H9 (cell line): Measurements from ENCODE around the gene EHBP1L1. TPM values are rescaled to one million over a fixed set of nuclear protein-coding genes. Genes with fewer than 3 reads are reported as not detected.

Experiments
- DNase-seq: peaks from one replicate; pipeline ENCODE4 v3.0.0-alpha.2; 2017
- H2AFZ ChIP-seq: one replicate; pipeline ENCODE4 v1.6.1; 2013; ENCODE audit warnings: mild to moderate bottlenecking, low read length, control low read depth, moderate library complexity
- H2AK5ac ChIP-seq: 2 replicates; pipeline ENCODE4 v1.6.1; 2013; ENCODE audit warnings: low read length, control low read depth, mixed read lengths; ENCODE audit not compliant: insufficient read length
- H2BK120ac ChIP-seq: one replicate; pipeline ENCODE4 v1.6.1; 2013; ENCODE audit warnings: low read depth, mild to moderate bottlenecking, low read length, control low read depth, inconsistent platforms; ENCODE audit not compliant: poor library complexity, severe bottlenecking
- H2BK12ac ChIP-seq: 2 replicates; pipeline ENCODE4 v1.6.1; 2013; ENCODE audit warnings: low read length, control low read depth, mixed read lengths, low read depth; ENCODE audit not compliant: insufficient read length
- H2BK15ac ChIP-seq: 2 replicates; pipeline ENCODE4 v1.6.1; 2013; ENCODE audit warnings: low read depth, low read length, control low read depth
- H2BK20ac ChIP-seq: one replicate; pipeline ENCODE4 v1.6.1; 2013; ENCODE audit warnings: low read depth, mild to moderate bottlenecking, low read length, control low read depth, inconsistent platforms; ENCODE audit not compliant: poor library complexity, severe bottlenecking
- H2BK5ac ChIP-seq: 2 replicates; pipeline ENCODE4 v1.6.1; 2013; ENCODE audit warnings: low read length, control low read depth, mixed read lengths; ENCODE audit not compliant: insufficient read length
- H3K14ac ChIP-seq: 2 replicates; pipeline ENCODE4 v1.6.1; 2013; ENCODE audit warnings: low read length, control low read depth; ENCODE audit not compliant: insufficient read depth
- H3K18ac ChIP-seq: 2 replicates; pipeline ENCODE4 v1.6.1; 2013; ENCODE audit warnings: low read depth, mild to moderate bottlenecking, mixed read lengths, low read length, control low read depth; ENCODE audit not compliant: insufficient read length
- H3K23ac ChIP-seq: 2 replicates; pipeline ENCODE4 v1.6.1; 2013; ENCODE audit warnings: low read length, control low read depth, mixed read lengths, low read depth; ENCODE audit not compliant: insufficient read length
- H3K23me2 ChIP-seq: 2 replicates; pipeline ENCODE4 v1.6.1; 2013; ENCODE audit warnings: low read depth, mild to moderate bottlenecking, mixed read lengths, low read length, control low read depth; ENCODE audit not compliant: insufficient read length, poor library complexity, severe bottlenecking
- H3K27ac ChIP-seq: 2 replicates; pipeline ENCODE4 v1.5.1; 2013; ENCODE audit warnings: low read length, control low read depth, mixed read lengths, low read depth; ENCODE audit not compliant: insufficient read length
- H3K27me3 ChIP-seq: 2 replicates; pipeline ENCODE4 v1.6.1; 2013; ENCODE audit warnings: low read length, control low read depth, inconsistent platforms; ENCODE audit not compliant: insufficient read depth
- H3K4ac ChIP-seq: 2 replicates; pipeline ENCODE4 v1.6.1; 2013; ENCODE audit warnings: low read depth, mild to moderate bottlenecking, control low read depth, inconsistent platforms, low read length, moderate library complexity
- H3K4me1 ChIP-seq: 2 replicates; pipeline ENCODE4 v1.6.1; 2013; ENCODE audit warnings: low read length, control low read depth, inconsistent platforms; ENCODE audit not compliant: insufficient read depth
- H3K4me2 ChIP-seq: 2 replicates; pipeline ENCODE4 v1.6.1; 2013; ENCODE audit warnings: low read length, control low read depth, mixed read lengths; ENCODE audit not compliant: insufficient read length, insufficient read depth
- H3K56ac ChIP-seq: 2 replicates; pipeline ENCODE4 v1.6.1; 2013; ENCODE audit warnings: low read depth, mild to moderate bottlenecking, mixed read lengths, low read length, control low read depth; ENCODE audit not compliant: insufficient read length
- H3K79me1 ChIP-seq: 2 replicates; pipeline ENCODE4 v1.6.1; 2013; ENCODE audit warnings: low read depth, mild to moderate bottlenecking, moderate library complexity, low read length, control low read depth, inconsistent platforms; ENCODE audit not compliant: insufficient read depth, poor library complexity, severe bottlenecking
- H3K79me2 ChIP-seq: 2 replicates; pipeline ENCODE4 v1.6.1; 2013; ENCODE audit warnings: low read length, control low read depth, inconsistent platforms; ENCODE audit not compliant: insufficient read depth
- H3K9ac ChIP-seq: 2 replicates; pipeline ENCODE4 v1.6.1; 2013; ENCODE audit warnings: low read length, control low read depth, mixed read lengths; ENCODE audit not compliant: insufficient read length; ENCODE audit errors: extremely low read depth
- H3K9me3 ChIP-seq: one replicate; pipeline ENCODE4 v1.6.1; 2013; ENCODE audit warnings: low read depth, low read length, inconsistent platforms; ENCODE audit not compliant: control insufficient read depth
- H3T11ph ChIP-seq: one replicate; pipeline ENCODE4 v1.6.1; 2013; ENCODE audit warnings: mild to moderate bottlenecking, low read length, control low read depth, inconsistent platforms
- H4K20me1 ChIP-seq: one replicate; pipeline ENCODE4 v1.6.1; 2013; ENCODE audit not compliant: control insufficient read depth, insufficient read length, insufficient read depth
- H4K5ac ChIP-seq: 2 replicates; pipeline ENCODE4 v1.6.1; 2013; ENCODE audit warnings: low read depth, mild to moderate bottlenecking, mixed read lengths, low read length, control low read depth; ENCODE audit not compliant: insufficient read length
- H4K8ac ChIP-seq: replicated peaks from 2 replicates; pipeline ENCODE4 v1.6.1; 2013; ENCODE audit warnings: low read length, control low read depth, mixed read lengths, low read depth; ENCODE audit not compliant: insufficient read length
- H4K91ac ChIP-seq: 2 replicates; pipeline ENCODE4 v1.6.1; 2013; ENCODE audit warnings: low read depth, mild to moderate bottlenecking, moderate library complexity, mixed read lengths, low read length, control low read depth; ENCODE audit not compliant: insufficient read length
- H3K27ac Mint-ChIP-seq, 3 experiments: 2 replicates in 2 of 3; 3 replicates in 1 of 3; pipeline ENCODE4 v1.8.0; 2020 to 2021; ENCODE audit warnings: mixed read lengths in 3 of 3, mild to moderate bottlenecking in 1 of 3, moderate library complexity in 1 of 3
- H3K27me3 Mint-ChIP-seq: 2 replicates; pipeline ENCODE4 v1.8.0; 2021; ENCODE audit warnings: low read depth, mild to moderate bottlenecking, moderate library complexity, mixed read lengths
- H3K36me3 Mint-ChIP-seq, 3 experiments: 2 replicates in 2 of 3; 3 replicates in 1 of 3; pipeline ENCODE4 v1.8.0; 2020 to 2021; ENCODE audit warnings: low read depth in 3 of 3, mixed read lengths in 3 of 3; ENCODE audit not compliant: insufficient read depth in 1 of 3
- H3K4me1 Mint-ChIP-seq, 2 experiments: 2 replicates each; pipeline ENCODE4 v1.8.0; 2020; ENCODE audit warnings: mixed read lengths in 2 of 2
- H3K4me3 Mint-ChIP-seq, 2 experiments: 2 replicates in 1 of 2; 3 replicates in 1 of 2; pipeline ENCODE4 v1.8.0; 2020 to 2021; ENCODE audit warnings: mild to moderate bottlenecking in 2 of 2, mixed read lengths in 2 of 2, moderate library complexity in 1 of 2
- H3K9me3 Mint-ChIP-seq, 2 experiments: 2 replicates in 1 of 2; 3 replicates in 1 of 2; pipeline ENCODE4 v1.8.0; 2020; ENCODE audit warnings: mild to moderate bottlenecking in 2 of 2, mixed read lengths in 2 of 2, moderate library complexity in 1 of 2
- CTCF ChIP-seq: fragments of 200-600 bp; sonication (generic); conservative IDR thresholded peaks from 3 replicates; pipeline ENCODE4 v1.8.0; 2021; ENCODE audit warnings: antibody characterized with exemption, mild to moderate bottlenecking
- WGBS: extraction: QIAGEN DNeasy Blood & Tissue Kit; methylation state at CpG from one replicate; pipeline ENCODE4 v1.1.7; 2013; ENCODE audit warnings: missing lambda C conversion rate, low lambda C conversion rate, mixed read lengths; ENCODE audit not compliant: insufficient read length; ENCODE audit errors: extremely low coverage; 5-methylcytosine and 5-hydroxymethylcytosine counted together
- total RNA-seq: library from RNA; stranded (reverse); gene quantifications from 2 replicates; pipeline ENCODE4 v1.2.1, GENCODE V29; 2021

The EHBP1L1 gene
- total RNA-seq, 1 experiment from 2014 or later, result 13.8 TPM

- Histone ChIP-seq H3K27me3 (no peaks in the 10 kb centered on the region; the same call in 1 of the 2 replicates), H2BK15ac (no peak overlapping the region; the same call in 1 of the 2 replicates), H3K79me1 (no peaks in the 10 kb centered on the region), H3K4me1 (no peaks in the 10 kb centered on the region; the same call in 1 of the 2 replicates), H3K14ac (no peak overlapping the region; the same call in 1 of the 2 replicates), H3K4ac (no peak overlapping the region), H3K23ac (no peak overlapping the region), H3K18ac (no peak overlapping the region), H2BK20ac (no peak overlapping the region), H4K20me1 (no peaks in the 10 kb centered on the region), H3K23me2 (no peaks in the 10 kb centered on the region), H2AK5ac (no peak overlapping the region), H3K9ac (no peak overlapping the region), H2BK12ac (no peak overlapping the region), H3K9me3 (no peaks in the 10 kb centered on the region), H4K8ac (no peak overlapping the region), H3K4me2 (peak overlapping the region; percentile 15), H4K91ac (no peak overlapping the region), H4K5ac (no peak overlapping the region), H3K79me2 (no peaks in the 10 kb centered on the region), H3K56ac (no peak overlapping the region), H3T11ph (no peak overlapping the region), H3K27ac (no peak overlapping the region), H2BK5ac (no peak overlapping the region), H2BK120ac (no peak overlapping the region), H2AFZ (no peak overlapping the region)
- no CpG with 5 or more reads among the region's 106 CpGs for WGBS
- TF ChIP-seq CTCF, result peak; percentile 52
- peak; percentile 84 for DNase-seq
- H3K27ac Mint-ChIP-seq, result no peak overlapping the region
- peaks cover 8 to 32% of the 10 kb centered on the region in 2 experiments for H3K4me1 Mint-ChIP-seq
- peaks cover 0 to 4% (median 3%) of the 10 kb centered on the region in 3 experiments; a peak in 3 of 7 replicates for H3K36me3 Mint-ChIP-seq
- peaks cover 41% of the 10 kb centered on the region for H3K27me3 Mint-ChIP-seq
- peak overlapping the region; percentile 48 to 78 for H3K4me3 Mint-ChIP-seq
- no peaks in the 10 kb centered on the region for H3K9me3 Mint-ChIP-seq
These were observed 16.3 kb downstream of the EHBP1L1 start for GRCh38 chr11:65591939-65592857.
